Stromal cell of bone marrow (primary cell): ENCODE results near the gene FOCAD.
A peak's percentile ranks its signal among the peaks of the same experiment; 100 is the strongest.

Experiments
- DNase-seq: peaks from one replicate; pipeline ENCODE4 v3.0.0-alpha.2; 2012; ENCODE audit warnings: low read depth

The FOCAD gene

DNA sequence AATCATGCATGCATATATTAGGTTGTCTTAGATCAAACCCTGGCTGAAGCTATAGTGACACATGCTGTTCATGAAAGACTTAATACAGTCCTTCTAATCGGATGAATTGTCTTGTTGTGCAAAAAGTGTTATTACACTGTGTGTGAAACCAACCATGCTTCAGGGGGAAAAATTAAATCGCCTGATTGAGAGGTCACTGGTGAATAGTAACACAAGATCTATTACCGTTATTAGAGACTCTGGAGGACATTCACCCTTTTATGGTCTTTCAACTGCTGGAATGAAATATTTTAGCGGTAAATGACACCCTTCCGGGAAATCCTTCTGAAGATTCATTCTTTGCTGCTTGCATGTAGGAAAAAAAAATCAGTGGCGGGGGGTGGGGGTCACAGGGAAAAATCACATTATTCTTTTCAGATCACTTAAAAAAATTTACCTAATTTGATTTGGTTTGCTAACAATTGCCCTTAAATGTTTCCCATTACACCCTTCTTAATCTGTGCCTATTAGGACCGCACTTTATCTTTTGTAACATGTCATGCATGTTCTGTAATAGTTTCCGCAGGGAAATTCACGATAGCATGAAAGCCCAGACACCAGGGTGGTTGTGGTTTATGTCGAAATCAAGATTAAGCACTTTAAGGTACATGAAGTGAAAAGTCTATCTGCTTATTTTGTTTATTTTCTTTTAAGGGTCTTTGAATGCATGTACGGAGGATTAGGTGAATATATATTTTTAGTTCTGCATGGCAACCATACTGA is 120.6 kb downstream of the FOCAD start:
- DNase-seq: no peak

DNA sequence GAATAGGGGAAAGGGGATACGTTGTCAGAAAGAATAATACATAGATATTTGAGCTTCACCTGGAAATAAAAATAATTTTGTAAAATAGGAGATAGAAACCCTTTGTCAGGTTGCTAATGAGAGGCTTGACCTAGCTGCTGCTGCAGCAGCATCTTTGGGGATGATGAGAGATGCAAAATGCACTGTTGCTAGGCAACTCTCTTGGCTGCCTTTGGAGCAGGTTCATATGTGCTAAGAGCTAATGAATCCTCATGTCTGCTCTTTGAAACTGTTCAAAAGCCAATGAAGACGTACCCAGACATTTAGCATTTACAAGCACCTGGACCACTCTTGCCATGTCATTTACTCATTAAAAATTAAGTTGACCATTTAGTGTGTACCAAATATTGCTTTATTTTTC is 121.7 kb downstream of the FOCAD start:
- no peak for DNase-seq

- no peak for DNase-seq
Observed at GRCh38 chr9:20808002-20808401, 123.9 kb downstream of the FOCAD start.

GRCh38 chr9:20811872-20812271 is 127.8 kb downstream of the FOCAD start:
- peak; percentile 18 for DNase-seq

DNA sequence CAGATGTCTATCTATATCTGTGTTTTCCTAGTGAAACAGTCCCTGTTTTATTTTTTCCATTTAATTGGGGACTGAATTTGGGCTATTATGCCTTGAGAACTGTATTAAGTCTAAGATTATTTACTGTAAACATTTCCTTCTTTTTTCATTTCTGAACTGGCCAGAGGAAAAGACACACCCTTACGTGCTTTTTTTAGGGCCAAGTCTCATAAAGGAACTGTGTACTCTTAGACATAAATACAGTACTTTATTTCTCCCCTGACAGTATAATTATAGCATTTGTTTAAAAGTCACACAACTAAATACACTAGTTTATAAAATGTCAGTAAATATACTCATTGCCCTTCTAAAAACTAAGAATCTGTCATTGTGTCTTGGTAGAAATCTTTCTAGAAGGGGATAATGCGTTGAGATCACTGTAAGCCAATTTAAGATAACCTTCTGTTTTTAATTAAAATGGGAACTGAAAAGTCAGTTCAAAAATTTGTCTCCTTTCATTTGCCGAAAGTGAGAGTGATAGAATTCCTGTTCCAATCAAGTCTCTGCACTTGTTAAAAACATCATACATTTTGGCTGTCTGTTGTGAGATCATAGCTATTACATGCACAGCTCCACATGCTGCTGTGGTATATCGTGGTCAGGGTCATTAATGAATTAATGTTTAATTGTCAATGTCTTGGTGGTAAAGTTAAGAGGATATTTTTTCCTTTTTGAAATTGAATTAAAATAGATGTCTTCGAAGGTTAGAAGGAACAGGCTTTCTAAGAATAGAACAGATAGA is 132.1 kb downstream of the FOCAD start:
- DNase-seq: no peak

GRCh38 chr9:20823051-20823450 is 139.0 kb downstream of the FOCAD start:
- DNase-seq: no peak

GRCh38 chr9:20831028-20831427 is 147.0 kb downstream of the FOCAD start:
- no peak for DNase-seq

- no peak for DNase-seq
Observed at GRCh38 chr9:20832775-20833174, 148.7 kb downstream of the FOCAD start.

DNA sequence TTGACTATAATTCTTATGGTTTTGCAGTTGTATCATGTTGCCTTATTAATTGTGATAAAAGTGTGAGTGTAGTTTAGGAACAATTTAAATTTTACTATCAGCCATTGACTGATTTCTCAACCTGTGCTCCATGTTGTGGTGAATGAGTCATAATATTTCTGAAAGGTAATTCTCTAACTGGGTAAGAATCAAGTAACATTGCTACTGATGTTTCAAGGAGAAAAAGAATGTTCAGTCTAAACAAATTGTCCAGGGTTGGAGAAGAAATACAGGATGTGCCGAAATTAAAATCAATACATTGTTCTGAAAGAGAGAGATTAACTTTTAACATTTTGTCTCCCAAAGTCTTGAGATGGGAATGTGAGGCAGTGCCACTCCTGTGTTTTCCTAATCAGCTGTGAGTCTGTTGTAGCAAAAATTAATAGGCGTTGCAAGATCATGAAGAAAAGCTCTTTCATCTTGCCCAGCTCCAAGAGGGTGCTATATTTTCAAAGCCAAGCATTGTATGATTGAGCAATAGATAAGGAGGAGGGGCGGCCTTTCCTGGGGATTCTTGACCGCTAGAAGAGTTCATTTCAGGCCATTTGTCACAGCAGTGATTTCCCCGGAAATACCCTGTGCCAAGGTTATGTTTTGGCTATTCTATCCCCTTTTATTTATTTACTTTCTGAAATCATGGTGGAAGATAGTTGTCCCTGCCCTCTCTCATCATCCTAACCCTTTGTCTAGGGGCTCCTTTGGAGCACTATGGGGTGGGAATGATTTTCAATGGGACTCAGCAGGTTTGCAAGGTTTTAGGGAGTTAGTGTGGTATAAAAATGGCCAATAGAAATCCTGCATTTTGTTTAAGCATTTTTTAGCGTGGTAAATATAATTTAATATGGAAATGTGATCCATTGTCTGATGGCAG is 151.6 kb downstream of the FOCAD start:
- no peak for DNase-seq

- DNase-seq: no peak
Observed at GRCh38 chr9:20837166-20837565, 153.1 kb downstream of the FOCAD start.

DNA sequence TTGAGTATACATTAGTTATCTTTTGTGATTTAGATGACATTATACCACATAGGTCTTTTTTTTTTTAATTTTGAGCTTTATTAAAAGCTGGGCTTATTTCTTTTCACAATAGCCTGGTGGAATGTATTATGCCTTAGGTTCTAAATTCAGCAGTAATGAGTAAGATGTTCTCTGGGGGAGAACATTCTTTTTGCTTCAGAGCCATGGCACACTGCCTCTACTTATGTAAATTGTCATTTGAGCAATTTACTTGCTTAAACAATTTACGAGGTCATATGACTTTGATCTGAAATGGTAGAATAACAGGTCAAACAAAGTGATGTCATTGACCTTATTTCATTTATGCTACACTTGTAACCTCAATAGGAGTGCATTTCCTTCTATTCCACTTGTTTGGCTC is 154.2 kb downstream of the FOCAD start:
- DNase-seq: no peak

DNA sequence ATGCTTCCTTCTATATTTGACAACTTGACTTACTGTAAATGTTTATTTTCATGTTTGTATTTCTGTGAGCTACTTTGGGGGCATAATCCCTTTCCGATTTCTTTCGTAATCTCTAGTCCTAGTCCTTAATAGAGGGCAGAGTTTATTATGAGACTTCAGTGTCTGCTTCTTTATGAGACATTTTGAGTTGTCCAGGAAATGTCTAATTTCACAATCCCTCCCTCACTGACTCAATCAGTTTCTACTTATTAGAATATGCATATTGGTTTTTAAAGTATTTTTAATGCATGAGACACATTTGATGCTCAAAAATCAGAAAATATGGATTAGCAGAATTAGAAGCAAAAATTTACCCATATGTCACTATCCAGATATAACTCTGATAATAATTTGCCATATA is 160.9 kb downstream of the FOCAD start:
- no peak for DNase-seq

GRCh38 chr9:20848490-20848889 is 164.4 kb downstream of the FOCAD start:
- no peak for DNase-seq

GRCh38 chr9:20853866-20854265 is 169.8 kb downstream of the FOCAD start:
- no peak for DNase-seq

- DNase-seq: no peak
Observed at GRCh38 chr9:20854444-20854843, 170.4 kb downstream of the FOCAD start.

GRCh38 chr9:20863945-20864344 is 179.9 kb downstream of the FOCAD start:
- DNase-seq: no peak

GRCh38 chr9:20865347-20865746 is 181.3 kb downstream of the FOCAD start:
- DNase-seq: no peak

GRCh38 chr9:20870115-20870514 is 186.1 kb downstream of the FOCAD start:
- DNase-seq: no peak

DNA sequence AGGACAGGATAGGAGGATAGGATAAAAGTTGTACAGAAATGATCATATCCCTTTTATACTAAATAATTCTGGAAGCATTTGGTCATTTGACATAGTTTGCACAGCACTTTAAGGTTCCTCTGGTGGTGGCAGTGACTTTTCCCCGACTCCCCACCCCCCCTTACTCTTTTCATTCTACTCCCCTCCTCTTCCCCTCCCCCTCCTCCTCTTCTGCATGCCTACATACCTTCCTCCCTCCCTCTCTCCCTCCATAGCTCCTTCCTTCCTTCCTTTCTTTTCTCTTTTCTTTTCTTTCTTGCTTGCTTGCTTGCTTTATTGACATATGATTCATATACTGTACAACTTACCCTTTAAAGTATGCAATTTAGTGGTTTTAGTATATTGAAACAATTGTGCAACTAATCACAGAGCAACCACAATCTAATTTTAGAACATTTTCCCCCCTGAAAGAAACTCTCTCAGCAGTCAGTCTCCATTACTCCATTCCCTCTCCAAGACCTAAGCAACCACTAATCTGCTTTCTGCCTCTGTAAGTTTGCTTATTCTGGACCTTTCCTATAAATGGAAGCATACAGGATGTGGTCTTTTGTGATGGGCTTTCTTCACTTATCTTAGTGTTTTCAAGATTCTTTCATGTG is 188.4 kb downstream of the FOCAD start:
- DNase-seq: peak; percentile 77

DNA sequence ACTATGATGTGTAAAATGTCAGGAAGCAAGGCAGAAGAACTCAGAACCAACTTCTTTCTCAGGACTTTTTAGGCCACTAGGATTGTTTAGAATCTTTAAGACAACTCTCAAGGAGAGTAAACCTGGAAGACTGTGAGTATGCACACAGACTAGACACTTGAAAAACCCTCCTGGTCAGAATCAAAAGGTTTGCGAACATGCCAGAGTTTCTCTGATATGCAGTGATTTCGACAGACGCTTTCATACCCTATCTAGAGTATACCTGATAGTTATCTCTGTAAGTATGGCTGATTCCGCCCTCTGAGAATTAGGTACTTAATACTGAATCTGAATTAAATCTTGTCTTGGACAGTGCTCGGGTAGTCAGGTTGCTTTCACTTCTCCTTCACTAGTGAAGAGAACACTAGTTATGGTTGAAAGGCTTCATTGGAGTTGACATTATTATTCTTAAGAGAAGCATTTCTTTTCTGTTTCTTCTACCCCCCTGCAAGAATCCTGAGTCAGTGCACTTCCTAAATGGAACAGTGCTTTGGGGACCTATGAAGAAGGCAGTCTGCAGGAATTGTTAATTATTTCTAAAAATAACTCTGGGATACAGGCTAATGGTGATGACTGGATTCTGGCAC is 189.3 kb downstream of the FOCAD start:
- peak; percentile 68 for DNase-seq

- no peak for DNase-seq
Observed at GRCh38 chr9:20880271-20880670, 196.2 kb downstream of the FOCAD start.

DNA sequence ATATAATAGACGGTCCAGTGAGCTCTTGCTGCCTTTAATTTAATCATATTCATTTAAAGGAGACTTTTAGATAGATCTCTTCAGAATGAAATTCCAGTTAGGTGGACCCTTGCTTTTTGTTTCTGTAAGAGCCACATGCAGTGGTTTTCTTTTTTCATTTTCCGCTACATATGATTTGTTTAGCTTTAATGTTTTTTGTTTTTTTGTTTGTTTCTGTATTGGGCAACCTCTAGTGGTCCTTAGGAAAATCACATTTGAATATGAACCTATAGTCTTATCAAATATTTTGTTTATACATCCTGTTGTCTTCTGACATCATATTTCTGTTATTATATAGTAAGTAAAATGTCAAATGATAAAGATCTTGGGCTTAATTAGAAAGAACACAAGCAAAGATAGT is 196.6 kb downstream of the FOCAD start:
- DNase-seq: no peak
